ENCODE data around the gene ACTG2. TPM values are rescaled to one million over a fixed set of nuclear protein-coding genes. Genes with fewer than 3 reads are reported as not detected.

Gene ACTG2
- total RNA-seq, 3 donors from 2014 or later: 53.1 to 3,506 (median 391) TPM

DNA sequence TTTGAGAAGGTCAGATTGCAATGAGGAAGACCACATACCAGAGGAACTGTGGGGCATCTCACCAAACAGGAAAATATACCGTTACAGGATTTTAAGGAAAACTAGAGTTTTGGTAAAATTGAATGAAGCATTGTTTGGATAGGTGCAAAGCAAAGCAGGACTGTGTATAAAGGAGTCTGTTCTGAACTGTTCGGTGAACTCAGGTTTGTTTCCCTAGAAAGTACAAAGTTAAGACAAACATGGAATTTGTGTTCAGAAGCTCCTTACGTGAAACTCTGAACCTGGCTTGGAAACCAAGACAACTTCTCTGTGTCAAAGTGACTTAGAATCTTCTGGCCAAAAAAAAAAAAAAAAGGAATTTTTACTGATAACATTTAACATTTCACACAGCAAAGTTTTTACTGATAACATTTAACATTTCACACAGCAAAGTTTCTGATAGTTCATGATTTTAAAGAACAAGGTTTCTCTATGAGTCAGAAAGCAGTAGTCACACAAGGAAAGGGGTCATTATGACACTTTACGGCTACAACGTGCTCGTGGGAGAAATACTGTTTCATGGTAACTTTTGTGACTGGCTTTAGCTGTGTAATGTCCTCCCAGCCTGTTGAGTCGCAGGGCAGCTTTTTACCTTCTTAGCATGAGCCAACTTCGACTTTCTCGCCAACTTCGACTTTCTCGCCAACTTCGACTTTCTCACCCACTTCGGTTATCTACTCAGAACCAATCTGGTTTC lies 70.7 kb downstream of the ACTG2 start:
- Histone ChIP-seq H3K36me3 (ENCODE audit: low read depth) (no peaks in the 10 kb centered on the region), H3K4me1 (ENCODE audit: low read depth) (no peaks in the 10 kb centered on the region), H3K9me3 (no peaks in the 10 kb centered on the region), H3K4me3 (no peak overlapping the region)
- intact Hi-C loops (cut with DNase I, micrococcal nuclease): no loop called here
- DNase-seq (no peak), ATAC-seq (no peak)
- TF ChIP-seq, protein P1, sequence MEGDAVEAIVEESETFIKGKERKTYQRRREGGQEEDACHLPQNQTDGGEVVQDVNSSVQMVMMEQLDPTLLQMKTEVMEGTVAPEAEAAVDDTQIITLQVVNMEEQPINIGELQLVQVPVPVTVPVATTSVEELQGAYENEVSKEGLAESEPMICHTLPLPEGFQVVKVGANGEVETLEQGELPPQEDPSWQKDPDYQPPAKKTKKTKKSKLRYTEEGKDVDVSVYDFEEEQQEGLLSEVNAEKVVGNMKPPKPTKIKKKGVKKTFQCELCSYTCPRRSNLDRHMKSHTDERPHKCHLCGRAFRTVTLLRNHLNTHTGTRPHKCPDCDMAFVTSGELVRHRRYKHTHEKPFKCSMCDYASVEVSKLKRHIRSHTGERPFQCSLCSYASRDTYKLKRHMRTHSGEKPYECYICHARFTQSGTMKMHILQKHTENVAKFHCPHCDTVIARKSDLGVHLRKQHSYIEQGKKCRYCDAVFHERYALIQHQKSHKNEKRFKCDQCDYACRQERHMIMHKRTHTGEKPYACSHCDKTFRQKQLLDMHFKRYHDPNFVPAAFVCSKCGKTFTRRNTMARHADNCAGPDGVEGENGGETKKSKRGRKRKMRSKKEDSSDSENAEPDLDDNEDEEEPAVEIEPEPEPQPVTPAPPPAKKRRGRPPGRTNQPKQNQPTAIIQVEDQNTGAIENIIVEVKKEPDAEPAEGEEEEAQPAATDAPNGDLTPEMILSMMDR (IDR thresholded peaks at IDR 0.05): no peak

DNA sequence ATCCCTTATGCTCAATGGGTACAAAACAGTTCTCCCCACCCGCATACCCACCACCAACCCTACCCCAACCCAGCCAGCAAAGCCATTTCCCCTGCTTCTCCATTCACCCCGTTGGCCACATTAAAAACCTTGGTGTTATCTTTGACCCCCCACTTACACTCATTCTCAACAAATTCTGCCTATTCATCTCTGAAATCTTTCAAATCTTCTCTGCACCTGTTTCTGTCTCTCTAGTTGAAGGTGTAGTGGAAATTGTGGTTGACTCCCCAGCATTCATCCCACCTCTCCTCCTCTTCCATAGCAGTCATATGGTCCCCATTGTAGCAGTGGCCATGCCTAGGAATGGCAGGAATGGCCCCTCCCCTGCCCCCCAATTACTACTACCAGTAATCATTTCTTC lies 71.4 kb downstream of the ACTG2 start:
- no peaks in the 10 kb centered on the region for H3K36me3 ChIP-seq (ENCODE audit: low read depth)
- ATAC-seq: no peak
- TF ChIP-seq, protein P1 (IDR thresholded peaks at IDR 0.05): no peak
- H3K4me1 ChIP-seq (ENCODE audit: low read depth): no peaks in the 10 kb centered on the region
- intact Hi-C loops (cut with DNase I, micrococcal nuclease): no loop called here
- H3K4me3 ChIP-seq: no peak overlapping the region
- H3K9me3 ChIP-seq: no peaks in the 10 kb centered on the region
- DNase-seq: no peak

DNA sequence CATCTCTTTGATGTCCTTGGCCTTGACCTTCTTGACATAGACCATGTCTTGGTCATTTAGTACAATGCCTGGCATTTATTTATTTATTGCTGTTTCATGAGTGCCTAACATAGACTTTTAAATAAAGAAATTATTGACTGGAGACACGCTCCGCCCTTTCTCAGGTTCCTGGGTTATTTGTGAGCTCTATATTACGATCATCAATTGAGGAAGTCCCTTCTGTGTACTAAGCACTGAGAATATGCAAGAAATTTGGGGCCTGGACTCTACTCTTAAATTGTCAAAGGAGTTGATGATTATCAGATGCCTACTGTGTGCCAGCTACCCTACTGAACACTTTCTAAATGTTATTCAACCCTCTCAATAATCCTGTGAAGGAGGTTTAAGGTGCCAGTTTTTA lies 72.2 kb downstream of the ACTG2 start:
- TF ChIP-seq, protein P1 (IDR thresholded peaks at IDR 0.05): no peak
- H3K4me1 ChIP-seq (ENCODE audit: low read depth): no peaks in the 10 kb centered on the region
- DNase-seq (no peak), ATAC-seq (no peak)
- intact Hi-C loops (cut with DNase I, micrococcal nuclease): no loop called here
- H3K4me3 ChIP-seq: no peak overlapping the region
- H3K36me3 ChIP-seq (ENCODE audit: low read depth): no peaks in the 10 kb centered on the region
- no peaks in the 10 kb centered on the region for H3K9me3 ChIP-seq

DNA sequence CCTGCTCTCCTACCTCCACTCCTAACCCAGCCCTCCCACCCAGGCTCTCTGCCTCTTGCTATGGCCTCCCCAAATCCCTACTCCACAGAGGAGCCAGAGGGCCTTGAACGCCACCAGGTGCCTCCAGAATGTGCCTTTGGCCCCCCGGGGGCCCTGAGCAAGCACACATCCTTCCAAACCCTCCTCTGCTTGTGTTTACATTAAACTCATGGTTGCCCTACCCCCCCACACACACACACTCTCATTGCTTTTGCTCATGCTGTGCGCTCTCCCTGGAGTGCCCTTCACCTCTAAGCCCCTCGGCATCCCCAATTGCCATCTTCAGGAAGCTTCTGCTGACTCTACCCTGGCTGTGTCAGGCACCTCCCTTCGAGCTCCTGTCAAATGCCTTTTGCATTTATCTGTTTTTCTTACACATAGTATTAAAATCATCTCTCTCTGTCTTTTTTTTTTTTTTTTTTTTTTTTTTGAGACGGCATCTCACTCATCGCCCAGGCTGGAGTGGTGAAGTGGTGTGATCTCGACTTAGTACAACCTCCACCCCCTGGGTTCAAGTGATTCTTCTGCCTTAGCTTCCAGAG lies 75.6 kb downstream of the ACTG2 start:
- peaks cover 20% of the 10 kb centered on the region for H3K4me1 ChIP-seq (ENCODE audit: low read depth)
- no peaks in the 10 kb centered on the region for H3K36me3 ChIP-seq (ENCODE audit: low read depth)
- TF ChIP-seq, protein P1 (IDR thresholded peaks at IDR 0.05): no peak
- intact Hi-C loops (cut with DNase I, micrococcal nuclease): no loop called here
- H3K4me3 ChIP-seq: no peak overlapping the region
- DNase-seq: no peak
- no peaks in the 10 kb centered on the region for H3K9me3 ChIP-seq
- no peak for ATAC-seq

DNA sequence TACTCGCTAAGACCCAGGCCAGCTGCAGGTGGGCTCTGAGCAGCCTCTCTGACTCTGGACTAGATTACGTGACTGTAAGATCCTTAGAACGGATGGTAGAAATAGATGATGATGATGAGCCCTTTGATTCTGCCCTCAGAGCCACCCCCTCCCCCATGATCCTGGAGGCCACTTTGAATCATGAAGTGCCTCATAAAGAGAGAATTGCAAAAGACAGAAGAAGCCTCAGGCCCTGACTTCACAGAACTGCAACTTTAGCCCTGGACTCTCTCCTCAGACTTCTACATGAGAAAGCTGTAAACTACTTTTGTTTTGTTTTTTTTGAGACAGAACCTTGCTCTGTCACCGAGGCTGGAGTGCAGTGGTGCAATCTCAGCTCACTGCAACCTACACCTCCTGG lies 76.5 kb downstream of the ACTG2 start:
- DNase-seq: no peak
- no peaks in the 10 kb centered on the region for H3K9me3 ChIP-seq
- H3K4me3 ChIP-seq: no peak overlapping the region
- TF ChIP-seq, protein P1 (IDR thresholded peaks at IDR 0.05): no peak
- no peaks in the 10 kb centered on the region for H3K36me3 ChIP-seq (ENCODE audit: low read depth)
- ATAC-seq: no peak
- H3K4me1 ChIP-seq (ENCODE audit: low read depth): peaks cover 20% of the 10 kb centered on the region
- intact Hi-C loops (cut with DNase I, micrococcal nuclease): no loop called here

Other genes starting within 250 kb of the ACTG2 start
- 10 to 100 TPM; 22.3 to 33.5 (median 23.9) TPM for gene TPRKB, start 155.7 kb upstream of the ACTG2 start, total RNA-seq
- gene DUSP11, start 112.9 kb upstream of the ACTG2 start, total RNA-seq: 10 to 100 TPM; 18.5 to 22.5 (median 21.0) TPM
- not detected for gene C2orf78, start 108.8 kb upstream of the ACTG2 start, total RNA-seq
- 10 to 100 TPM; 38.9 to 47.0 (median 42.5) TPM for gene STAMBP, start 64.0 kb upstream of the ACTG2 start, total RNA-seq
- gene DGUOK, start 33.9 kb downstream of the ACTG2 start, total RNA-seq: 10 to 100 TPM; 36.5 to 61.3 (median 57.8) TPM
- 10 to 100 TPM; 16.6 to 28.7 (median 21.9) TPM for gene TET3, start 91.9 kb downstream of the ACTG2 start, total RNA-seq